Measurements from ENCODE around the gene OSBPL1A.

- TF ChIP-seq CTCF (IDR thresholded peaks at IDR 0.05; ENCODE audit: control extremely low read depth in 1 of 3, insufficient read depth in 1 of 3, low read depth in 1 of 3, low read length in 3 of 3): no peak
- TF ChIP-seq FOSL1 (IDR thresholded peaks at IDR 0.05; ENCODE audit: insufficient read depth, low read depth, low read length): no peak
- TF ChIP-seq GTF2F1 (IDR thresholded peaks at IDR 0.05; ENCODE audit: borderline replicate concordance, low read depth, low read length): no peak
- no peak for TF ChIP-seq POLR2A (IDR thresholded peaks at IDR 0.05; ENCODE audit: control extremely low read depth in 1 of 2, low read depth in 2 of 2, low read length in 2 of 2)
- TF ChIP-seq CBX8 (IDR thresholded peaks at IDR 0.05; ENCODE audit: borderline replicate concordance, low read depth, low read length): no peak
- TF ChIP-seq EP300 (IDR thresholded peaks at IDR 0.05; ENCODE audit: borderline replicate concordance in 1 of 2, low read depth in 2 of 2, low read length in 2 of 2): no peak
- no peak for TF ChIP-seq EGR1 (IDR thresholded peaks at IDR 0.05; ENCODE audit: borderline replicate concordance, low read depth, low read length)
- TF ChIP-seq CHD2 (IDR thresholded peaks at IDR 0.05; ENCODE audit: low read length): no peak
- TF ChIP-seq MAX (IDR thresholded peaks at IDR 0.05): no peak
- no peak for TF ChIP-seq SP1 (IDR thresholded peaks at IDR 0.05; ENCODE audit: low read depth, low read length)
- TF ChIP-seq EZH2 (IDR thresholded peaks at IDR 0.05; ENCODE audit: low read depth, low read length, severe bottlenecking): no peak
- TF ChIP-seq HDAC2 (IDR thresholded peaks at IDR 0.05; ENCODE audit: borderline replicate concordance in 1 of 2, low read depth in 2 of 2, low read length in 2 of 2): no peak
- TF ChIP-seq TCF12 (IDR thresholded peaks at IDR 0.05; ENCODE audit: low read depth, low read length): no peak
- no peak for TF ChIP-seq POLR2AphosphoS5 (IDR thresholded peaks at IDR 0.05; ENCODE audit: low read depth, low read length)
These were observed 5.5 kb upstream of the OSBPL1A start for GRCh38 chr18:24403076-24403475.
